Measurements from ENCODE around the gene ANP32B.

- TF ChIP-seq SIN3A (IDR thresholded peaks at IDR 0.05; ENCODE audit: borderline replicate concordance, insufficient read depth, low read length) = no peak
- TF ChIP-seq POLR2AphosphoS5 (IDR thresholded peaks at IDR 0.05; ENCODE audit: low read depth, low read length) = no peak
- TF ChIP-seq REST (IDR thresholded peaks at IDR 0.05; ENCODE audit: insufficient read depth in 1 of 2, low read depth in 2 of 2, low read length in 2 of 2) = no peak
These were observed 26.8 kb downstream of the ANP32B start for GRCh38 chr9:98009936-98010335.

Data from PFSK-1 (cell line).